ENCODE measurements around the gene TFRC.
"Not testable (repeated sequence)": the region's sequence is repeated elsewhere in the genome, so short reads cannot be mapped to it uniquely, and the experiment has no call there.

Gene TFRC

GRCh38 chr3:196013587-196014487 is 68.1 kb downstream of the TFRC start:
- H3K4me1 Mint-ChIP-seq = no peaks in the 10 kb centered on the region
- H3K27ac Mint-ChIP-seq = no peak overlapping the region
- peaks cover 43% of the 10 kb centered on the region for H3K27me3 Mint-ChIP-seq
- H3K9me3 Mint-ChIP-seq = peaks cover 5% of the 10 kb centered on the region
- DNase-seq = no peak
- H3K4me3 Mint-ChIP-seq = no peak overlapping the region
- CTCF ChIA-PET = no interaction called here
- no peaks in the 10 kb centered on the region for H3K36me3 Mint-ChIP-seq

GRCh38 chr3:196012941-196013476 is 68.9 kb downstream of the TFRC start:
- Mint-ChIP-seq H3K4me3 (no peak overlapping the region), H3K4me1 (no peaks in the 10 kb centered on the region), H3K27ac (no peak overlapping the region), H3K9me3 (peaks cover 5% of the 10 kb centered on the region), H3K27me3 (peaks cover 49% of the 10 kb centered on the region), H3K36me3 (no peaks in the 10 kb centered on the region)
- DNase-seq = no peak
- CTCF ChIA-PET = no interaction called here

DNA sequence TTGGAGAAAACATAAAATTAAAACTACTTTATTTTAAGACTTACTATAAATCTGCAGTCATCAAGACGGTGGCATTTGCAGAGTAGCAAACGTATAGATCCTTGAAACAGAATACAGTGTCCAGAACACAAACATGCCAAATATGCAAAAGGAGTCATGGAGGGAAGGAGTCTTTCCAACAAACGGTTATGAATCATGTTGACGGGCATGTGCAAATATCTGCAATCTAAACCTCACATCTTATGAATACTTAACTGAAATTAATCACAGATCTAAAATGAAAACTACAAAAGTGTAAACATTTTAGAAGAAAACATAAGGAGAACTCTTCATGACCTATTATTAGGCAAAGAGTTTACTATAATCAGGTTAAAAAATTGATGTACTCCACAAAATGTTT is 69.4 kb downstream of the TFRC start:
- H3K9me3 Mint-ChIP-seq = peaks cover 5% of the 10 kb centered on the region
- H3K4me1 Mint-ChIP-seq = no peaks in the 10 kb centered on the region
- peaks cover 54% of the 10 kb centered on the region for H3K27me3 Mint-ChIP-seq
- no peaks in the 10 kb centered on the region for H3K36me3 Mint-ChIP-seq
- no peak overlapping the region for H3K27ac Mint-ChIP-seq
- CTCF ChIA-PET = no interaction called here
- H3K4me3 Mint-ChIP-seq = no peak overlapping the region
- no peak for DNase-seq

DNA sequence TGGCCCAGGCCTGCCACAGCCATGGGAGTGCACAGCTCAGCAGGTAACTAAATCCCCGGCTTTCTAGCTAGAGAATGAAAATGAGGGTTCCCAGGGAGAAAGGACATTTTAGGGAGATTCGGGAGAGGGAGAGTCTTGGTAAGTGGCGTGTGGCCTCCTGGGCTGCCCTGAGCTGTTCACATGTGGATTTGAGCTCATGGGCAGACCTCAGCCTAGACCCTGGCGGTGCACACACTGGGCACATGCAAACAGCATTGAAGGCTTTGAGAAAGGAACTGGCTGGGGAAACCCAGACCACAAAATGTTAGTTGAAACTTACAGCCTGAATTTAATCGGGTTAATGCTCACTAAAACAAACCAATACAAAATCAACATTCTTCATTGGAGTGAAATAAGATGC is 72.4 kb downstream of the TFRC start:
- Mint-ChIP-seq H3K27ac (no peak overlapping the region), H3K4me3 (no peak overlapping the region), H3K27me3 (peaks cover 39% of the 10 kb centered on the region), H3K36me3 (no peaks in the 10 kb centered on the region), H3K9me3 (peaks cover 5% of the 10 kb centered on the region), H3K4me1 (no peaks in the 10 kb centered on the region)
- CTCF ChIA-PET = interaction anchor here (0.9 kb wide), 1 partner anchor 64 kb away, joined by 3 read pairs; no protein-coding TSS in a partner anchor
- no peak for DNase-seq

DNA sequence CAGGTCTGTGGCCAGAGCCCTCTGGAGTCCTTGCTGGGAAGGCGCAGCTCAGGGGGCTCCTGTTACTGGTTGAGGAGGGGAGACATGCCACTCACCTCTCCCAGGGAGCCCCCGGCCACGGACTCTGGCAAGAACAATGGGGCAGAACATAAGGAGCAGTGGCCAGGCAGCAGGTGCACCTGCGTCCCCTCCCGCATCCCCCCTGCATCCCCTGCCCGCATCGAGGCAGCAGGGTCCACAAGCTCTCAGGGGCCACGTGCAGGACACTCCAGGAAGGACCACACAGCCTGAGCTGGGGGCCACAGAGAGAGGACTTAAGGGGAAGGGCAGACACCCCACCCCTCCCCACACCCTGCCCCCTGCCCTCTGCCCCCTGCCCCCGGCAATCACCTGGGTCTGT is 73.0 kb downstream of the TFRC start:
- Mint-ChIP-seq H3K27ac (no peak overlapping the region), H3K9me3 (peaks cover 5% of the 10 kb centered on the region), H3K4me1 (no peaks in the 10 kb centered on the region), H3K4me3 (no peak overlapping the region), H3K27me3 (peaks cover 38% of the 10 kb centered on the region), H3K36me3 (no peaks in the 10 kb centered on the region)
- CTCF ChIA-PET = interaction anchor here (0.9 kb wide), 1 partner anchor 65 kb away, joined by 3 read pairs; no protein-coding TSS in a partner anchor
- no peak for DNase-seq

DNA sequence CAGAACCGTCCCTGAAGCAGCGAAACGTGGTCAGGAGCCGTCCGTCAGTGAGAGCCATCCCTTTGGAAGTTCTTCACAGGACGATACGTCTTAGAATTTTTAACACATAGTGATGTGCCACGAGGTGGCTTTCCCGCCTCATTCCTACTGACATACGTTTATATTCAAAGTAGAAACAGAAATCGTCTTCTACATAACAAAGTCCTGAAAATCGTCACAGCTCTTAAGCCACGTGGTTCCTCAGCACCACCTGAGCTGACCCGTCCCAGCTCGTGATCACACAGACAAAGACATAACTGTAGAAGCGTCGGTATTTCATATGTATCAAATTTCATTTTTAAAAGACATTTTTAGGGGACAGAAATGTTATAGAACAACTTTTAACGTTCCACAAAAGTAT is 73.5 kb downstream of the TFRC start:
- Mint-ChIP-seq H3K36me3 (no peaks in the 10 kb centered on the region), H3K27me3 (peaks cover 33% of the 10 kb centered on the region), H3K4me1 (no peaks in the 10 kb centered on the region), H3K27ac (no peak overlapping the region), H3K9me3 (peaks cover 5% of the 10 kb centered on the region), H3K4me3 (no peak overlapping the region)
- DNase-seq = no peak
- CTCF ChIA-PET = interaction anchor here (0.9 kb wide), 1 partner anchor 65 kb away, joined by 3 read pairs; no protein-coding TSS in a partner anchor

DNA sequence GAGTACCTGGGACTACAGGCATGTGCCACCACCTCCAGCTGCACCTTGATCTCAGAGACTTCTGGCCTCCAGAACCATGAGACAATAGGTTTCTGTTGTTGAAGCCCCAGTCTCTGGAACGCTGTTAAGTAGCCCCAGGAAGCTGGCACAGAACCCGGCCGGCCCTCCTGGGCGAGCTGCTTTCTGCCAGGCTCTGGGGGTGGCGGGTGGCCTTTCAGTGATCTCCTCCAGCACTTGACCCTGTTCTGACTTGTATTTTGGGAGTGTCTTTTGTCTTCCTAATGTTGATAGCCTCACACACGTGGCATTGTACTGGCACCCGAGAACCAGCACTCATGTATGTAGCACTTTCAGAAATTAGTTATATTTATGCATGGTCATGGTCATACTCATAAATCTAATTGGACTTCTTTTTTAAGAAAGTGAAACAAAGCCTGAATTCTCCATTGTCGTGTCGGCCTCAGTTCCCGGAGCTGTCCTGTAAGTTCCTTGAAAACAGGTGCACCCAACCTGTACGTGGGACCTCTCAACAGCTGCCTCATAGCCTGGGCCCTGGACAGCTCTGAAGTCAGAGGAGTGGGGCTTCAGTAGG is 74.0 kb downstream of the TFRC start:
- no peak overlapping the region for H3K4me3 Mint-ChIP-seq
- CTCF ChIA-PET = no interaction called here

DNA sequence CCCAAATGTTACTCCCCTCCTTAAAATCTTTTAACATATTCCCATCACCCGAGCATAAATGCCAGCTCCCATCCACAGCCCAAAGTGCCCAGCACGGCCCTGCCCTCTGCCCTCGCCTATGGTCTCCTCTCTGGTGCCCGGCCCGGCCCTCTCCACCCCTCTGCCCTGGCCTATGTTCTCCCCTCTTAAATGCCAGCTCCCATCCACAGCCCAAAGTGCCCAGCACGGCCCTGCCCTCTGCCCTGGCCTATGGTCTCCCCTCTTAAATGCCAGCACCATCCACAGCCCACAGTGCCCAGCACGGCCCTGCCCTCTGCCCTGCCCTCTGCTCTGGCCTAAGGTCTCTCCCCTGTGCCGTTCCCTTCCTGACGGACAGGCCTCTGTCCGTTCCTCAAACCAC is 76.6 kb downstream of the TFRC start:
- H3K36me3 Mint-ChIP-seq, H3K4me1 Mint-ChIP-seq, H3K4me3 Mint-ChIP-seq, CTCF ChIA-PET, H3K27ac Mint-ChIP-seq, H3K9me3 Mint-ChIP-seq, DNase-seq: not testable (repeated sequence)
- H3K27me3 Mint-ChIP-seq = peaks cover 25% of the 10 kb centered on the region

More for the DNA sequence above, 74.0 kb downstream of the TFRC start:
- no peak overlapping the region for H3K27ac Mint-ChIP-seq
- no peak for DNase-seq
- no peaks in the 10 kb centered on the region for H3K36me3 Mint-ChIP-seq
- peaks cover 5% of the 10 kb centered on the region for H3K9me3 Mint-ChIP-seq
- peaks cover 29% of the 10 kb centered on the region for H3K27me3 Mint-ChIP-seq
- H3K4me1 Mint-ChIP-seq = no peaks in the 10 kb centered on the region

- H3K9me3 Mint-ChIP-seq, H3K4me1 Mint-ChIP-seq, H3K27ac Mint-ChIP-seq, H3K36me3 Mint-ChIP-seq, H3K4me3 Mint-ChIP-seq, DNase-seq: not testable (repeated sequence)
- CTCF ChIA-PET = interaction anchor here (0.7 to 0.9 kb wide), 2 partner anchors 192 to 194 kb away, joined by 3 read pairs; no protein-coding TSS in a partner anchor
- H3K27me3 Mint-ChIP-seq = peaks cover 18% of the 10 kb centered on the region
Observed at GRCh38 chr3:196004359-196005052, 77.4 kb downstream of the TFRC start.

GRCh38 chr3:196003611-196004010 is 78.3 kb downstream of the TFRC start:
- no peaks in the 10 kb centered on the region for H3K9me3 Mint-ChIP-seq
- no peaks in the 10 kb centered on the region for H3K36me3 Mint-ChIP-seq
- no peak overlapping the region for H3K27ac Mint-ChIP-seq
- CTCF ChIA-PET = interaction anchor here (0.7 to 1.4 kb wide), 3 partner anchors 62 to 195 kb away, joined by 3 read pairs; no protein-coding TSS in a partner anchor
- H3K27me3 Mint-ChIP-seq = peaks cover 9% of the 10 kb centered on the region
- no peak for DNase-seq
- H3K4me1 Mint-ChIP-seq = no peaks in the 10 kb centered on the region
- no peak overlapping the region for H3K4me3 Mint-ChIP-seq

- CTCF ChIA-PET = interaction anchor here (0.7 to 1.6 kb wide), 3 partner anchors 61 to 196 kb away, joined by 3 to 7 read pairs (median 3); no protein-coding TSS in a partner anchor
- not testable (repeated sequence) for H3K27me3 Mint-ChIP-seq, H3K9me3 Mint-ChIP-seq, H3K4me1 Mint-ChIP-seq, H3K36me3 Mint-ChIP-seq, H3K4me3 Mint-ChIP-seq, H3K27ac Mint-ChIP-seq, DNase-seq
Observed at GRCh38 chr3:196002721-196003120, 79.2 kb downstream of the TFRC start.

DNA sequence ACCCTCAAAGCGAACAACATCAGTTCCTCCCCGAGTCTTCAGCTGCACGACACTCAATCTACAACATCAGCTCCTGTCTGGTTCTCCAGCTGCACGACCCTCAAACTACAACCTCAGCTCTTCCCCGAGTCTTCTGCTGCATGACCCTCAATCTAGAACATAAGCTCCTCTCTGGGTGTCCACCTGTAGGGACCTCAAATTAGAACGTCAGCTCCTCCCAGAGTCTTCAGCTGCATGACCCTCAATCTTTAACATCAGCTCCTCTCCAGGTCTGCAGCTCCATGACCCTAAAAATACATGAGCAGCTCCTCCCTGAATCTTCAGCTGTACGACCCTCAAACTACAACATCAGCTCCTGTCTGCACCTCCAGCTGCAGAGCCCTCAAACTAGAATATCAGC is 80.7 kb downstream of the TFRC start:
- CTCF ChIA-PET = interaction anchor here (1.5 kb wide), 2 partner anchors 72 to 85 kb away, joined by 3 read pairs; no protein-coding TSS in a partner anchor

DNA sequence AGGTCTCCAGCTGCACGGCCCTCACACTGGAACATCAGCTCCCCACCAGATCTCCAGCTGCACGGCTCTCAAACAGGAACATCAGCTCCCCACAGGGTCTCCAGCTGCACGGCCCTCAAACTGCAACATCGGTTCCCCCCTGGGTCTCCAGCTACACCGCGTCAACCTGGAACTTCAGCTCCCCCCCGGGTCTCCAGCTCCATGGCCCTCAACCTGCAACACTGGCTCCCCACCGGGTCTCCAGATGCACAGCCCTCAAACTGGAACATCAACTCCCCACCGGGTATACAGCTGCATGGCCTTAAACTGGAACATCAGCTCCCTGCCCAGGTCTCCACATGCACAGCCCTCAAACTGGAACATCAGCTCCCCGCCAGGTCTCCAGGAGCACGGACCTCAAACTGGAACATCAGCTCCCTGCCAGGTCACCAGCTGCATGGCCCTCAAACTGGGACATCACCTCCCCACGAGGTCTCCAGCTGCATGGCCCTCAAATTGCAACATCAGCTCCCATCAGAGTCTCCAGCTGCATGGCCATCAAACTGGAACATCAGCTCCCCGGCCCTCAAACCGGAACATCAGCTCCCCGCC is 81.4 kb downstream of the TFRC start:
- not testable (repeated sequence) for H3K27ac Mint-ChIP-seq, H3K9me3 Mint-ChIP-seq, H3K4me3 Mint-ChIP-seq, H3K4me1 Mint-ChIP-seq, H3K36me3 Mint-ChIP-seq, DNase-seq, H3K27me3 Mint-ChIP-seq
- CTCF ChIA-PET = interaction anchor here (0.6 to 1.5 kb wide), 3 partner anchors 60 to 85 kb away, joined by 3 to 4 read pairs (median 3); no protein-coding TSS in a partner anchor

More for the DNA sequence above, 80.7 kb downstream of the TFRC start:
- H3K4me1 Mint-ChIP-seq, H3K27me3 Mint-ChIP-seq, H3K4me3 Mint-ChIP-seq, DNase-seq, H3K9me3 Mint-ChIP-seq, H3K27ac Mint-ChIP-seq, H3K36me3 Mint-ChIP-seq: not testable (repeated sequence)

DNA sequence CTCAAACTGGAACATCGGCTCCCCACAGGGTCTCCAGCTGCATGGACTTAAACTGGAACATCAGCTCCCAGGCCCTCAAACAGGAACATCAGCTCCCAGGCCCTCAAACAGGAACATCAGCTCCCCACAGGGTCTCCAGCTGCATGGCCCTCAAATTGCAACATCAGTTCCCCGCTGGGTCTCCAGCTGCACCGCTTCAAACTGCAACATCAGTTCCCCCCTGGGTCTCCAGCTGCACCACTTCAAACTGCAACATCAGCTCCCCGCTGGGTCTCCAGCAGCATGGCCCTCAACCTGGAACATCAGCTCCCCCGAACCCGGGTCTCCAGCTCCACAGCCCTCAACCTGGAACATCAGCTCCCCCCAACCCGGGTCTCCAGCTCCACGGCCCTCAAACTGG is 82.0 kb downstream of the TFRC start:
- H3K9me3 Mint-ChIP-seq = no peaks in the 10 kb centered on the region
- H3K4me3 Mint-ChIP-seq = no peak overlapping the region
- peaks cover 8% of the 10 kb centered on the region for H3K27me3 Mint-ChIP-seq
- H3K36me3 Mint-ChIP-seq = no peaks in the 10 kb centered on the region
- H3K4me1 Mint-ChIP-seq = no peaks in the 10 kb centered on the region
- H3K27ac Mint-ChIP-seq = no peak overlapping the region
- DNase-seq = no peak
- CTCF ChIA-PET = interaction anchor here (1.1 kb wide), 1 partner anchor 59 kb away, joined by 4 read pairs; no protein-coding TSS in a partner anchor

Data from activated naive CD4-positive, alpha-beta T cell treated with anti-CD3 and anti-CD28 coated beads, Interleukin-2, amount 10 ng/mL, durations not matched to agents 7 days and 5 days (primary cell).